Lower lobe of right lung (tissue), 2 donors: Measurements from ENCODE around the gene GLT6D1. TPM values are rescaled to one million over a fixed set of nuclear protein-coding genes. Genes with fewer than 3 reads are reported as not detected.

ENCODE experiments used
- ATAC-seq, 2 donors: fragments of 200-7000 bp; cut with Tn5 transposase; one replicate each; pipeline ENCODE4 v1.9.1; 2020 to 2022; ENCODE audit warnings: mild to moderate bottlenecking in 2 of 2, moderate library complexity in 2 of 2
- DNase-seq: peaks from one replicate; pipeline ENCODE4 v3.0.0-alpha.2; 2020
- H3K27ac ChIP-seq: fragments of 200-600 bp; one replicate; pipeline ENCODE4 v1.8.0; 2022
- H3K27me3 ChIP-seq: fragments of 200-600 bp; one replicate; pipeline ENCODE4 v1.8.0; 2022; ENCODE audit warnings: low read depth
- H3K36me3 ChIP-seq: fragments of 200-600 bp; one replicate; pipeline ENCODE4 v1.8.0; 2022; ENCODE audit warnings: mild to moderate bottlenecking
- H3K4me1 ChIP-seq: fragments of 200-600 bp; one replicate; pipeline ENCODE4 v1.8.0; 2022
- H3K4me3 ChIP-seq: fragments of 200-600 bp; one replicate; pipeline ENCODE4 v1.8.0; 2022; ENCODE audit warnings: mild to moderate bottlenecking
- H3K9me3 ChIP-seq: fragments of 200-600 bp; one replicate; pipeline ENCODE4 v1.8.0; 2022
- CTCF ChIP-seq: fragments of 200-600 bp; IDR thresholded peaks from one replicate; pipeline ENCODE4 v1.8.0; 2022; ENCODE audit warnings: antibody characterized with exemption, mild to moderate bottlenecking
- intact Hi-C: fragments of 100-400 bp; cut with DNase I; formaldehyde crosslinking; loops from one replicate; pipeline ENCODE4 v1.11.0; 2022
- total RNA-seq: library from RNA; stranded (reverse); fragmentation: NEBNext Ultra II Directional; extraction: Animal tissue kit (Norgen Biotek cat#: 25700); gene quantifications from one replicate; pipeline ENCODE4 v1.2.1, GENCODE V29; 2021
- donor health status: DM: no; HTN: yes; CAD: no; lungs with severe emphysema.

GLT6D1 gene
- total RNA-seq, 1 donor from 2014 or later = not detected

DNA sequence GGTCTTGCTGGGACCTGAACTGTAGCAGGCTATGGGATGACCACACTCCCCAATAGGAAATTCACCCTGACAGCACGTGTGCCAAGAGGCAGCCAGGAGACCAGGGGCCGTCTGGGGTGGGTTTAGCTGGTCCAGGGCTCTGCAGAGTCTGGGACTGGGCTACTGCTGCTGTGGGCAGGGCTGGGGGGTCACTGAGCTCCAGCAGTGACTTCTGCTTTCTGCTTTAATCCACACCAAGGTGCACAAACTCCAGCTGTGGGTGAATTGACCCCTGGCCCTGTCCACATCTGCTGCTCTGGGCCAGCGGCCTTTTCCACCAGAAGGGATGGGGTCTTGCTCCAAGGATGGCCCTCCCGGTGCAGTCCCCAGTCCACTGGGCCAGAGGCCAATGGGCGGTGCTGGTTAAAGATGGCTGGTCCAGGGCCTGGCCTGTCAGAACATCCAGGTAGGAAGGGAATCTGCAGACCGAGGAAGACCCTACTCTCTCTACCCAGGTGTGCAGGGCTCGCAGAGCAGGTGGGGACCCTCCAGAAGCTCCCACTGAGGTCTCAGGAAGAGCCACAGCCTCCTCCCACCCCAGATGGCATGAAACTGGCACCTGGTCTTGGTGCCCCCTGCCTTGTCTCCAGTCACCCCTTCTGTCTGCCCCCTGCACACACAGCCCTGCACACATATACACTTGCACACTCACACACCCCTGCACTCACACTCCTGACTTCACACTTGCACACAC lies 28.0 kb downstream of the GLT6D1 start:
- Histone ChIP-seq H3K4me1 (no peaks in the 10 kb centered on the region), H3K36me3 (no peaks in the 10 kb centered on the region), H3K9me3 (no peaks in the 10 kb centered on the region), H3K4me3 (no peak overlapping the region), H3K27me3 (peaks cover 21% of the 10 kb centered on the region), H3K27ac (no peak overlapping the region)
- ATAC-seq (no peak), DNase-seq (no peak)
- TF ChIP-seq CTCF = no peak
- intact Hi-C loops = no loop called here

- ATAC-seq (no peak), DNase-seq (no peak)
- TF ChIP-seq CTCF = no peak
- Histone ChIP-seq H3K36me3 (no peaks in the 10 kb centered on the region), H3K4me1 (no peaks in the 10 kb centered on the region), H3K27me3 (peaks cover 16% of the 10 kb centered on the region), H3K4me3 (no peak overlapping the region), H3K27ac (no peak overlapping the region), H3K9me3 (no peaks in the 10 kb centered on the region)
- intact Hi-C loops = no loop called here
These were observed 28.8 kb downstream of the GLT6D1 start for GRCh38 chr9:135610290-135611141.

DNA sequence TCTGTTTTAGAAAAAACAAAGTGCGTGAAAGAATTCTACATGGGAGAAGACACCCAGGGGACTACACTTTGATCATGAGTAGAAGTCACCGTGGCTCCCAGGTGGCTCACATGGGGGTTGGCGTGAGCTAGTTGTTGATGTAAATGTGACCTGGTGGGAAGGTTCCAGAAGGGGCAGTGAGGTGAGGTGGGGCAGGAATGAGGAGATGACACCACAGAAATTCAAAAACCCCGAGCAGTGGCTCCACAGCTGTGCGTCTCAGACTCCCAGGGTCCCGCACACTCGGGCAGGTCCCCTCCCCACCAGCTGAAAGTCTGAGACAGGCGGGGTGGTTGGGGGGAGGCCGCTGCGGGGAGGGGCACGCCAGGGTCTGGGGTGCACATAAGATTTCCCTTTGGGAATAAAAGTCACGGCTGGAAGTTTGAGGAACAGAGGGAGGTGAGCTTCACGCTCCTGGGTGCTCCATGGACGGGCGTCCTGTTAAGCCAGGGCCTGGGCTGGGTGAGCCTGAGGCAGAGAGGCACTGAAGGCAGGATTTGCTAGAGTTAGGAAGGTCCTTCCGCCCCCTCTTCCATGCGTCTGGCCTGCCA lies 29.9 kb downstream of the GLT6D1 start:
- intact Hi-C loops = no loop called here
- no peak for TF ChIP-seq CTCF
- H3K4me1 ChIP-seq = no peaks in the 10 kb centered on the region
- DNase-seq (no peak), ATAC-seq (no peak)
- H3K27me3 ChIP-seq = peaks cover 14% of the 10 kb centered on the region
- no peaks in the 10 kb centered on the region for H3K36me3 ChIP-seq
- no peak overlapping the region for H3K4me3 ChIP-seq
- H3K27ac ChIP-seq = no peak overlapping the region
- no peaks in the 10 kb centered on the region for H3K9me3 ChIP-seq

DNA sequence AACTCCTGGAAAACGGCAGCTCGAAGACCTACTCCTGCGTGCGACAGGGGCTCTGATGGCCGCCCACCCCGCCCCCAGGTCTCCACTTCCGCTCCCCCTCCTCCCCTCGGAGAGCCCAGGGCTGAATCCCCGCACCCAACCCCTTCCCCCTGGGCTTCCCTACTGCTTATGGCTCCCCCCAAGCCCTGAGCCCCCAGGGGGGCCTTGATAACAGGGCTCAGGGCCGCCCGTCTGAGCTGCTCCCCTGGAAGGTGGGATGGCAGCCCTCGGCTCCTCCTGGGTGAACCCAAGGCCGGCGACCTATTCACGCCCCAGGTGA lies 30.4 kb downstream of the GLT6D1 start:
- DNase-seq = no peak
- H3K27me3 ChIP-seq = peaks cover 13% of the 10 kb centered on the region
- intact Hi-C loops = no loop called here
- ATAC-seq = no peak
- no peaks in the 10 kb centered on the region for H3K9me3 ChIP-seq
- no peaks in the 10 kb centered on the region for H3K4me1 ChIP-seq
- no peak overlapping the region for H3K4me3 ChIP-seq
- no peaks in the 10 kb centered on the region for H3K36me3 ChIP-seq
- H3K27ac ChIP-seq = no peak overlapping the region
- no peak for TF ChIP-seq CTCF

DNA sequence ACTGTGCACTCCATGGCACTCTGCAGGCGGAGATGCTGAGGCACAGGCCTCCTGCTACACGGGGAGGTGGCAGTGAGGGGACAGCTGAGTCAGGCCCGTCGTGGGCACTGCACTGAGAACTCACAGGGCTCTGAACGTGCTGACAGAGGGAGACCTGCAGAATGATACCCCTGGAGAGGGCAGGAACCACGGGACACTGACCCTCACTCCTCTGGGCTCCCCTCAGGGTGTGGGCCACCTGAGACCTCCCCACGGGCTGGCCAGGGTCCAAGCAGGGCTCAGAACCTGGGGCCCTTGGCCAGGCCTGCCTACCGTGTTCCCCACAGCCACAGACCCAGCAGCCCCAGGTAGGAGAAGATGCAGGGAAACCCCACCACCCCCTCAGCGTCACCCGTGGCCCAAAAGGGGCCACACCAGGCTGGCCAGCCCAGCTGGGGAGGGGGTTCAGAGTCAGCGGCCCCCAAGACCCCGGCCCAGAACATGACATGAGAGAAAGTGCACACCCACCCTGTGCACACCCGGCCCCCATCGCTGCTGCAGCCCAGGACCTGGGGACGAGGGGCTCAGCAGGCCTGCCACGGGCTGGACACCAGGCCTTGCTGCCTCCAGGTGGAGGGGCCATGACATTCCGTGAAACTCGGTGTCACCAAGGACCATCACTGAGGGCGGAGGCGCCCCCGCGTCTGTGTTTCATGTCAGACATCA lies 30.9 kb downstream of the GLT6D1 start:
- intact Hi-C loops = no loop called here
- ATAC-seq = no peak
- no peak for TF ChIP-seq CTCF
- no peaks in the 10 kb centered on the region for H3K9me3 ChIP-seq
- peaks cover 15% of the 10 kb centered on the region for H3K27me3 ChIP-seq
- H3K4me1 ChIP-seq = no peaks in the 10 kb centered on the region
- H3K36me3 ChIP-seq = no peaks in the 10 kb centered on the region
- no peak overlapping the region for H3K4me3 ChIP-seq
- DNase-seq = no peak
- H3K27ac ChIP-seq = no peak overlapping the region
